GM18858 (cell line): ENCODE measurements around the gene PTDSS2.

Source experiments
- ATAC-seq: cut with Tn5 transposase; IDR thresholded peaks from one replicate; pipeline ENCODE4 v1.9.1; 2021; ENCODE audit not compliant: unreplicated experiment

Gene PTDSS2

GRCh38 chr11:445765-446588, 4.1 kb upstream of the PTDSS2 start:
- no peak for ATAC-seq

DNA sequence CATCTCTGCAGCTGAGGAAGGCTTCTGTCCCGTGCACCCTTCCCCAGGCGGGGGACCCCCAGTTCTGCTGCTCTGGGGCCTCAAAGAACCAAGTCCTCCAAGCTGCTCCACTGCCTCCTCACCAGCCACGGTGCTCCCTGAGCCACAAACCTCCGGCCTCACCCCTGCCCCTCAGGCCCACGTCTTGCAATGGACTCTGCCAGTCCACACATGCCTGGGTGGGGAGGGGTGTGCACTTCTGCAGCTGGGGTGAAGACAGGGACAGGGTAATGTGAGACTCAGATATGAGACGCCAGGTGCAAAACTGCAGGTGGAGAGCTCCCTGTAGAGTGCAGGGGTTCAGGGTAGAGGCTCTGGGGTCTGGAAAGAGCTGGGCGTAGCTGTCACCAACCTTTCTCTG, 3.2 kb upstream of the PTDSS2 start:
- no peak for ATAC-seq

DNA sequence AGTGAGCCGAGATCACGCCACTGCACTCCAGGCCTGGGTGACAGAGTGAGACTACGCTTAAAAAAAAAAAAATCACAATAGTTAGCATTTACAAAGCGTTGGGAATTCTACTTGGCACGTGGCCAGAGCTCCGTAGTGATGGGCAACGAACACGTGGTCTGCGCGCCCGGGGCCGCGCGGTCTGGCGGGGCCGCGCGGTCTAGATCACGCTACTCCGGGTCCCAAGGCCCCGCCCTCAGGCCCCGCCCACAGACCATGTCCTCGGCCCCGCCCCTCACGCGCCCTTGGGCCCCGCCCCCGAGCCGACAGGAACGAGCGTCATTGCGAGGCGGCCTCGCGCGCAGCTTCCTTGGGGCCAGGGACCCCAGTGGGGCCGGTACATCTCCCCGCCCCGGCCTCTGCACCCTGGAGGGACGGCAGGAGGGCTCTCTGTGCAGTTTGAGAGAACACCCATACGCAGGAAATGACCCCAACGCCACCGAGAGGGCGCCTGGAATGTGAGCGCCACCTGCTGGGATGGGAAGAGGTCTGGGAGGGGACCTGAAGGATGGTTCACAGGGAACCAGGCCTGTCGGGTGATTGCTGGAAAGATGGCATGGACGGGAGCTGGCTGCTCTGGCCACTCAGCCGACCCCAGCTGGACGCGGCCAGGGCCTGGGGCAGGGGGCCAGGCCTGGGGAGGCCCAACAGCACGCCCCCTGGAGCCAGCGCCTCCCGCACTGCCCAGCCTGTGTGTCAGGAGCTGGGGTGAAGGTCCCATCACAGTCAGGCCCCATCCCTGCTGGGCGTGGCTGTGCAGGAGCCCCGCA, 2.0 kb upstream of the PTDSS2 start:
- peak; percentile 26 for ATAC-seq

DNA sequence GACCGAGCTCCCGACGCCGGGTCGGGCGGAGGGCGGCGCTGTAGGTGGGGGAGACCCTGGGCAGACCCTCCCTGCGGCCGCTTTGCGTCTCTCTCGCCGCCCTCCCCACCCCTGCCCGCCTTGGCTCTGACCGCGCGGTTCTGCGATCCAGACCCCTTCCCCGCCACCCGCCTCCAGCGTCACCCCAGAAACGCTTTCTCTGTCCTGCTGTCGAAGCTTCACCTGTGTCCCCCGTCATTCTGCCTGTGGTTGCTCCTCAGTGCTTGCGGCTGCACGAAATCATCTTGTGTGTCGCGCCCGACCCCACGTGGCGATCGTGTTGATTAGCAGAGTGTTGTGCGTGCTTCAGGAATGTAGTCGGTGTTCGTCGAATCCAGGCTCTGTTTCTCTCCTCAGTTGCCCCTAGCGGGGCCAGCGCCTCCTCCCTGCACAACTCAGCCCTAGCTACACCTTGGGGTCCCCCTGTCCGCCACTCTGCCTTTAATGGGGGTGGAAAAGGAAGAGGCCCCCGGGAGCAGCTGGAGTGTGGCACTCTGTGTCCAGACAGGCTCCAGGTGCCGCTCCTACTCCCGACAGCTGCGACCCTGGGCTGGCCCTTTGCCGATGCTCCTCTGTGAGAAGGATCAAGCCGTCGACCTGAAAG, 851 bp downstream of the PTDSS2 start:
- no peak for ATAC-seq

- ATAC-seq: no peak
Measured at GRCh38 chr11:451738-452137, 1.7 kb downstream of the PTDSS2 start.

- no peak for ATAC-seq
Measured at GRCh38 chr11:452203-452744, 2.2 kb downstream of the PTDSS2 start.

GRCh38 chr11:452916-453527, 2.9 kb downstream of the PTDSS2 start:
- no peak for ATAC-seq

- no peak for ATAC-seq
Measured at GRCh38 chr11:453564-453963, 3.5 kb downstream of the PTDSS2 start.

DNA sequence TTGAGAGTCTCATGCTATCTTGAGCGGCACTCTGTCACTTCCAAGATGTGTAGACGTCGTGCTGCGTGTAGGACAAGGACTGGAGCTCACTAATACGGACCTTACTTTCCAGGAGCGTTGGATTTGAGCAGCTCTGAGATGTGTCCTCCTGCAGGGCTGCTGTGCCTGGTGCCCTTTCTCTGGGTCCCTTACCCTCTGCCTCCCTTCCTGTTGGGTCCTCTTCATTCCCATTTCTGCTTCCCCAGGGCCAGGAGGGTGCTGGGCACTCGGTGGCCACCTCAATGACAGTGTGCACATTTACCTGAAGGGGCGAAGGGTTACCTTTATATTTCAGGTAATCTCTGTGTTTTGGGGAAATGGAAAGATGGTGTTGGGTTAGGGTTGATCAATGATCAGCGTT, 4.0 kb downstream of the PTDSS2 start:
- ATAC-seq: no peak

DNA sequence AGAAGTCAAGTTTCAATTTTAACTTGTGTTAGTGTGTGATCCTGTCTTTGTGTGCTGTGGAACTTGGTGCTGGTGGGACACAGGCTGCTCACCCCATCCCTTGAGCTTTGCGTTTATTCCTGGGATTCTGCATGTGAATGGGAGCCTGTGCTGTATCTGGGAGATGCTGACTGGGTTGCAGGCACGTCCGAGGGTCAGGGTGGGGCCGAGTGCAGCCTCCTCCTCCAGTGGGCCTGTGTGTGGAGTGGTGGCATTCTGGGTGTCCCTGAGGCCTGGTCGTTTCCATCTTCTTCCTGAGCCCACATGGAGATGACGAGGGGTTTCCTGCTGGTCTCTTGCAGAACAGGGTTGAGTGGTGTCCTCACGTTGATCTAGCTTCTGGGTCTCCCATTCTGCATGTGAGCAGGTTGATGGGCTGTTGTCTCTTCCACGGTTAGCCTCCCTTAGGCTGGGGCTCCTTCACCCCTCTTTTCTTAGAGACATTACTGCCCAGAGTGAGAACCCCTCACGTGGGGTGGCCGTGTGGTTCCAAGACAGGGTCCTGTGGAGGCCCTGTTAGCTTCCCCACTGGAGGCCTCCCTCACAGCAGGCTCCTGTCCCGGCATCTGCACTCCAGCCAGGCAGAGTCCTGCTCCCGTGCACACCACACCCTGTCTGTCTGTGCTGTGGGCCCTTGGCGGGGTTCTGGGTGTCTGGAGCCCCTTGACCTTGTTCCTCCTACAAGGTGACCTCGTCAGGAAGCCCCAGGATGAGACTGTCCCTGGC, 4.9 kb downstream of the PTDSS2 start:
- ATAC-seq: no peak

- no peak for ATAC-seq
Measured at GRCh38 chr11:455566-456147, 5.6 kb downstream of the PTDSS2 start.

DNA sequence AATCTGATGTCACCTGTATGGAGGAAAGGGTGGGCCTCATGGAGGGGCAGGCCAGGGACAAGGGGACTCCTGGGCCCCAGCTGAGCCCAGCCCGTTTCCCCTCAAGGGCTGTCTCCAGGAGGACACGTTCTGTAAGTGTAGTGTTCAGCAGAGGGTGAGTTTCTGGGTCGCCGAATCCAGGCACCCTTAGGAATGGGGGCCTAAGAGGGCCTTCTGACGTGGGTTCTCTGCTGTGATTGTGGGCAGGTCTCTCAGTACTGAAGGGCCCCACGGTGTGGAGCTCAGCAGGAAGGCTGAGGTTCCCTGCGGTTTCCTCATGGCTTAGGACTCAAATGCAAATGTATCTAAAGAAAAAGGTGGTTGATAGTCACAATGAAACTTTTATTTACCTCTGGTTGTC, 6.5 kb downstream of the PTDSS2 start:
- ATAC-seq: no peak

DNA sequence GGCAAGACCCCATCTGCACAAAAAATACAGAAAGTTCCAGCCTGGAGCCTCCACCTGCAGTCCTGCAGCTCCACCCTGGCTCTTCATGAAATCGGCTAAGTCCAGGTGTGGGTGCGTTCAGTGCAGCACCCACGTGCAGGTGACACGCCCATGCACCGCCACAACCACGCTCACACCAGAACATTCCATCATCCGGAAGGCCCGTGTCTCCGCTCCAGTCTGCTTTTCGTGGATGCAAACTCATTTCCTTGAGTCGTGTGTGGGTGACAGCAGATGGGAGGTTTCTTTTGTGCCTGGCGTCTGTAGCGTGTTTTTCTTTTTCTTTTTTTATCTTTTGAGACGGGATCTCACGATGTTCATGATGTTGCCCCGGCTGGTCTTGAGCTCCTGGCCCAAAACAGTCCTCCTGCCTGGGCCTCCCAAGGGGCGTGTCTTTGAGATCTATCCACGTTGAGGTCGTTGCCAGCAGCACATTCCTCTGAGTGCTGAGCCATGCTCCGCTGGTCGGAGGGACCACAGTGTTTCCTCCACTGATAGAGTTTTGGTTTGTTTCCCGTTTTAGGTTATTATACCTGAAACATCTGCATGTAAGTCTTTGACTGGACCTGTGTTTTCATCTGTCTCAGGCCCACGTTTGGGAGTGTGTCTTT, 7.2 kb downstream of the PTDSS2 start:
- no peak for ATAC-seq

DNA sequence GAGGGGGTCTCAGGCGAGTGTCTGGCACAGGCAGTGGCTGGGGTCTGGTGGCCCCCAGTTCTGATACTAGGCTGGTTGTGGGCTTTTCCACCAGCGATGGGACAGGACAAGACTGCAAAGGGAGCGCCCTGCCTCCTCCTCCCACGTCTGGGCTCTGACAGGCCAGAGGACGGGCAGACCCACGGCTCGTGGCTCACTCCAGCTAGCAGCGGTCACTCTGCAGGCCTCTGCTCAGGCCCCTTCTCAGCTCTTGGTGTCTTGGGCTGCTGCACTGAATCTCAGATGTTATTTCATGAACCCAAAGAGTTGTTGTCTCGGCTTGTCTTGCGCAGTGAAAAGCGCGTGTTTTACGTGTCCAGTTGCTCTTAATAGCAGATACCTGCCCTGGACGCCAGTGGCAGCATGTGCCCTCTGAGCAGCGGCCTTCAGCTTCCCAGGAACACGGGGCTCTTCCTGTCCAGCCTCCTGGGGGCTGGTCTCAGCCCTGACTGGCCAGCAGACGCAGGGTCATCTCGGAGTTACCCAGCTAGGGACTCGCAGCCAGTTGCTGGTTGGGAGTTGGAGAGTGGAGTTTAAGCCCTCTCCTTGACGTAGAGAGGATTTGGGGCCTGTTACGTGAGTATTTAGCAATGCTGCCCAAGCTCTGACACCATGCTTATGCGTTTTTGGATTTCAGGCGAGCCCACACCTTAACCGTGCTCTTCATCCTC, 9.6 kb downstream of the PTDSS2 start:
- ATAC-seq: no peak

DNA sequence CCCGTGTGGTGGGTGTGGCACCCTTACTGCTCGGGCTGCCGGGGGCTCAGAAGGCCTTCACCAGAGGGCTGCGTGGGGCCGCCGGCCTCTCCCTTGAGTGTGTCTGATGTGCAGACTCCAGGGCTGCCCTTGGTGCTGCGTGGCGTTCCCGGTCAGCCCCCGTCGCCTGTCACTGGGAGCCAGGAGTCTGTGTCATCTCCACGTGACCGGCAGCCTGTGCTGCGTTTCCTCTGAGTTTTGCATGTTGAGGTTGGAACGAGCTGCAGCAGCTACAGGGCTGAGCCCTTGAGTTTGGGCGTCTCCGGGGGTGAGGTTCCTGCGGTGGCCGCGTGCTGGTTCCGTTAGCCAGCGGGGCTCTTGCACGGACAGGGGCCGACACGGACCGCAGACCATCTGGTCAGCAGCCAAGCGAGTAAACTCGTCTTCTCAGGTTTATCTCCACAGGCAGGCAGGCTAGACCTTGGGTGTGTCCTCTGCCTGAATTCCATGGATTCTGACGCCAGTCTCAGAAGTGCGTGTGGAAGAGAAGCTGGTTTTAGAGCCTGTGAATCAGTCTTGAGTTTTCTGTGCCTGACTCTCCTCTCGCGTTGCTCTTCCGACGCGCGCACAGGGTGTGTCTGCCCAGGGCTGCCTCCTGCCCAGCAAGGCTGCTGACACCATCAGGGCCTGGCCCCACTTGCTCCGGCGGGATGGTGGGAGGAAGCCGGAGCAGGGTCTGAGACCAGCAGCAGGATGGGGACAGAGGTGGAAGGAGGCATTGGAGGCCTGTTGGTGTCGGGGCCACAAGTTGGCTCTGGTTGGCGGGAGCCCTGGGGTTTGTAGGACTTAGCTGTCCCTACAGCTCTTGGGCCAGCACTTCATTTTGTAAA, 10.5 kb downstream of the PTDSS2 start:
- no peak for ATAC-seq

DNA sequence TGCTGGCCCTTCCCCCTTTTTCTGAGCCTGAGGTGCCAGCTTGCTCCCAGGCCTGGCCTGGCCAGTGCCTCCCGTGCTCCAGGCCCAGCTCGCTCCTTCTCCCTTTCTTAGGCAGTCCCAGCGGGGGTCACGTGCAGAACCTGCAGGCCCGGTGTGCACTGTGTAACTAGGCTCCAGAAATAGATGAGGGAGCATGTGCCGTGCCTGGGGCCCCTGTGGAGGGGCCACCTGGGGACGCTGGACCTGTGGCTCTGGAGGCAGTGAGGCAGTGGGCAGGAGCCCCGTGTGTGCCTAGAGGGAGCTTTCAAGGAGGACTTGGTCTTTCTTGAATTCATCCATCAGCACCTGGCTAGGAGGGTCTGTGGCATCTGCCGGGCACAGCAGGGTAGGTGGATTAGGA, 11.5 kb downstream of the PTDSS2 start:
- ATAC-seq: no peak

DNA sequence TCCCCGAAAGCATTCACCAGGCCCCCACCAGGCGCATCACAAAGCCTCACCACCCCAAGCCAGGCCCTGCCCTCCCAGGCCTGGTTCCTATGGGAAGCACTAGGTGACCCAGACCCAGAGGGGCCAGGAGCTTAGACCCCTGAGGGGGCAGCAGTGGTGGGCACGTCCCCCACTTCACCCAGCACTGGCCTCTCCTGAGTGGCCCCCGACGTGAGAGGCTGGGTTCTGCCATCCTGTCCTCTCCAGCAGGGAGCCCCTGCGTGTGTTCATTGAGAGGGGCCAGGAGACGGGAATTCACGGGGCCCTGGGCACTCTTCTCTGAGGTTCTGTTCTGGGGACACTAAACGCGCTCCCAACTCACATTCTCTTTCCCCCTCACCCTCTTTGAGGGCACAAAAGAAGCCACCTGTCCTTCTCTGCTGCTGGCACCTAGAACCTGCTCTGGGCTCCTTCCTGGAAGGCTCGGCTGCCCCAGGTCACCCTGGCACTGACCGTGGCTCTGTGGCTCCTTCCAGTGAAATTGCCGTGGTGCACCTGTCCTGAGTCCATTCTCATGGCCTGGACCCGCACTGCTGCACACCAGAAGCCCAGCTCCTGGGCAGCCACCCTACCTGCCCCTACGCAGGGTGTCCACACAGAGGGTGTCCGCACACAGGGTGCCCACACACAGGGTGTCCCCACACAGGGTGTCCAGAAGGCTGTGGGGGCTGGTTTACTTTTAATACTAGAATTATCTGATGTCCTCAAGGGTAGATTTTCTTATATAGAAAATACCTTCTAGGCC, 12.2 kb downstream of the PTDSS2 start:
- no peak for ATAC-seq
